Fibroblast of upper back skin (primary cell): Measurements from ENCODE around the gene VPS13D.

Experiments
- DNase-seq: peaks from one replicate; pipeline ENCODE4 v3.0.0-alpha.2; 2013

Gene VPS13D

GRCh38 chr1:12435639-12436344 lies 206.0 kb downstream of the VPS13D start:
- DNase-seq, result peak; percentile 39

DNA sequence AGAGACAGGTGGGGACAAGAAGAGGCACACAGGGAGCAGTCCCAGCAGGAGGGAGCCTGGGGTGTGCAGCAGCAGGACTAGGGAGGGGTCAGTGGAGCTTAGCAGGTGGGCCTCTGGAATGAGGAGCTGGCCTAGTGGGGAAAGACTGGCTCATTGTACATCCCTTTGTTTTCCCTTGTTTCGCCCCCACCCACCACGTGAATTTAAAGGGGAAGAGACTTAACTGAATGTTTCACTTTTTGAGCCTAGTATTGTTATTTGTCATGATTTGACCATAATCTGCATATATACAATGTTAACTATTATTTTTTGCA lies 206.5 kb downstream of the VPS13D start:
- no peak for DNase-seq

DNA sequence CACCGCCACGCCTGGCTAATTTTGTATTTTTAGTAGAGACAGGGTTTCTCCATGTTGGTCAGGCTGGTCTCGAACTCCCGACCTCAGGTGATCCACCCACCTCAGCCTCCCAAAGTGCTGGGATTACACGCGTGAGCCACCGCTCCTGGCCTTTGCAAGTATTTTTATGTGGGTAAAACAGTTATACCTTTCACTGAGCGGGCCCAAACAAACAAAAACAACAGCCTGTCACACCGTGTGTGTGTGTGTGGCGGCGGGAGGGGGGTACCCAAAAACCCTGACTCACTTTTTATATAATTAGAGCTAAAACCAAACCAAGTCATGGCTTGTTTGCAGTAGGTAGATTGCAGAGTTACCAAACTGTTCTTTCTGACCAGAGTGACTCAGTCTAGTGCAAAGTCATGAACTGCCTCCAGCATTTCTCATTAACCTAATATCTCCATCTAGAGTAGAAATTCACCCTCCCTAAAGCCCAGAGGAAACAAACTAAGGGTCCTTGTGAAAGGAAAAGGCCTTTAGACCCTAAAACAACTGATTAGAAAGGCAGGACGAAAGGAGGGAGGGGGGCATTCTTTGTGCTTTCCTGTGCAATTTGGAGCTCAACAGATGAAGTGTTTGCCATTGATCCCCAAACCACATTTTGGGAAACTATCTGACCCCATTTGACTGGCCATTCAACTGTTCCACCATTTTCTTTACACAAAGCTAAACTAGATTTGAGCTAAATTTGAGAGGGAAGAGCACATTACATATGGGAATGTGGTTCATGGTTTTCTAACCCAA lies 207.2 kb downstream of the VPS13D start:
- DNase-seq, result peak; percentile 63

- no peak for DNase-seq
Measured at GRCh38 chr1:12437629-12438028, 207.8 kb downstream of the VPS13D start.

GRCh38 chr1:12438349-12438924 lies 208.6 kb downstream of the VPS13D start:
- no peak for DNase-seq

DNA sequence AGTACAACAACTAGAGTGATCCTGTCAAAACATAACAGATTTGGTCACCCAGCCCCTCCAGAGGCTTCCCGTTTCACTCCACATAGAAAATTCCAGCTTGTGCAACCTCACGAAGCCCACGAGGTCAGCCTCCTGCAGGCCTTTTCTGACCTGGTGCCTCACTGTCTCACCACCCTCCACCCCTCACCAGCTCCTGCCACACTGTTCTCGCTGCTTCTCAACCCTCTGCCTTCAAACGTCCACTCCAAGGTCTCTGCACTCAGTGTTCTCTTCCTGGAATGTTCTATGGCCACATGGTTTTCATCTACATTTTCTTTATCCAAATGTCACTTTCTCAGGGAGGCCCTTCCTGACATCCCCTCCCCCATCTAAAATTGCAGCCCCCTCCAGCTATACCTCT lies 209.2 kb downstream of the VPS13D start:
- DNase-seq, result no peak

DNA sequence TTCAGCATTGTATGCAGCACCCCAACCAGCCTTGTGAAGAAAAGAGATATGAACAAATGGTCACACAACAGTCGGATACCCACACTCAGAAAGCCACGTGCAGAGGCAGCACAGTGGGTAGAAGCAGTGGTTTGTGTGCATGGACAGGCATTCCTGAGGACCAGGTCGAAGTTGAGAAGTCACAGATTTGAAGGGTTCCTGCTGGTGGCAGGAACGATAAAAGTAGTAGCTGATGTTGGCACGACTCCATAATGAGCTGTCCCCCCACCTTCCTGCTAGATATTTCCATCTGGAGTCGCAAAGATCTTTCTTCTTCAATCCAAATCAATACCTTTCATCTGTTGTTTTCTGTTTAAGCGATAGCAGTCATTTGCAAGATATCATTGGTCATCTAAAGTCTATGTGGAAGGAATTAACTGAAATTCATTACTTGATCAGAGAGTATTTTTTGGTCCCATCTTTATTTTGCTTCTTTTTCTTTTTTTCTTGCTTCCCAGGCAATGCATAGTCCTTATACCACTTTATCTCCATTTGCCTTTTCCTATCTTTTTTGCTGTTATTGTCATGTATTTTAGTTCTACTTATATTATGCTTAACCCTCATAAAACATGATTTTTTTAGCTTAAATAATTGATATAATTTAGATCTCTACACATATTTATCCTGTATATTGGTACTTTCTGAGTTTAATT lies 211.7 kb downstream of the VPS13D start:
- no peak for DNase-seq

DNA sequence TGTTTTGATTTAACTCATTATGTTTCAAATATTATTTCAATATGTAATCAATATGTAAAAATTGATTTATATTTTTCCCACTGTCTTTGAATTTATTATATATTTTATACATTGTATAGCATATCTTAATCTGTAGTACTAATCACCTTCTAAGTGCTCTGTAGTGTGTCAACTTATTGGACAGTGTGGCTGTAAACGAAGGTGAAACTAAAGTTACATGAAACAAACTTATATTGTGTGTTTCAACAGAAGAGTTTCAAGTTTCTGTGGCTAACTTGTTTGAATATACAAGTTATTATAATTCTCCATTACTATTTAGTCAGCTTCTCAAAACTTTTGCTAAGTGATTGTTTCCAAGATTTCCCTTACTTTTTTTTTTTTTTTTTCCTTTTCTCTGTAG lies 212.4 kb downstream of the VPS13D start:
- DNase-seq, result no peak

DNA sequence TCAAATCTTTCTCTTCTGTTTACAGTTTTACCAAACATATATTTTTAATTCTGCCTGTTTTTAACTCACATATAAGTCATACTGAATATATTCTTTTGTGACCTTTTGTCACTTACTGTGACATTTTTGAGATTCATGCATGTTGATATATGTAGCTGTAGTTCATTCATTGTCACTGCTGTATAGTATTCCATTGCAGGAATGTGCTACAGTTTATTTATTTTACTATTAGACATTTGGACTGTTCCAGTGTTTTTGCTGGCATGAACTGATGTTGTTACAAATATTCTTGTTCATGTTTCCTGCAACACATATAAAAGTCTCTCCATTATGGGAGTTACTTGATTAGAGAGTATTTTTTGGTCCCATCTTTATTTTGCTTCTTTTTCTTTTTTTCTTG lies 213.3 kb downstream of the VPS13D start:
- no peak for DNase-seq

- DNase-seq, result no peak
Measured at GRCh38 chr1:12444329-12444841, 214.6 kb downstream of the VPS13D start.

- DNase-seq, result no peak
Measured at GRCh38 chr1:12445257-12445656, 215.4 kb downstream of the VPS13D start.

GRCh38 chr1:12446593-12446992 lies 216.8 kb downstream of the VPS13D start:
- DNase-seq, result no peak

GRCh38 chr1:12447307-12447706 lies 217.5 kb downstream of the VPS13D start:
- peak; percentile 90 for DNase-seq

DNA sequence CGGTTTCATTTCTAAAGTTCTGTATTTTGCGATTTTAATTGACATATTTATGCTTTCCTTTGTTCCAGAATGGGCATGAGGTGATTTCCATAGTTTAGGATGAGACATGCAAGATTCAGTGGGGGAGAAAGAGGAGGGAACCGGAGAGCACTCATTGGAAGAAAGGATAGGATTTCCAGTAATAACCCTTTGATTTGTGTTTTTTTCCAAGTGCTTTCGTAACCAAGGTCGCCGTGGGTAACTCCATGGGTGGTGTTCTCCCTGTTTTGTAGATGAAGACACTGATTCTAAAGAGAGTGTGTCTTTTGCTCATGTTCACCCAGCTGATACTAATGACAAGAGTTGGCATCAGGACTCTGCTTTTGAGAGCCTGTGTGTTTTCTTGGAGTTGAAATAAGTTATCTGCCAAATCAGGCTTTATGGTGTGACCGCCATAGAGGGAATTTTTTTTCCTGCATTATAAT lies 218.1 kb downstream of the VPS13D start:
- DNase-seq, result peak; percentile 80

DNA sequence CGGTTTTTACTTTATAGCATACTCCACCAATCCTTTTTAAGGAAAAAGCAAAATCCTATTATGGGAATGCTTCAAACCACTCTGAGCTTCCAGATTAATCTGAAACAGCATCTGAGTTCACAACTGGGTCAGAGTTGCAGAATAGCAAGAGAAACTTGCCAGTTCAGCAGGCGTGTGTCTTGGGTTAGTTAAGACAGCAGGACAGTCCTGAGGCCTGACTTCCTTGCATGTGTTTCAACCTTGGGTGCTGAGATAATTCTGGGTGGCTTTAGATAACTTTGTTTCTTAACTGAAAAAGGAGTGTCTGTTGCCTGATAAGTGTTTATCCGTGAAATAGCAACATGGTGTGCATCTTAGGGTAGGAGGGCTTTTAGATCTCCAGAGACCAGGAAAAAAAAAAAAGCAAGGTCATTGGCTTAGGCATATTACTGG lies 218.9 kb downstream of the VPS13D start:
- peak; percentile 73 for DNase-seq

- no peak for DNase-seq
Measured at GRCh38 chr1:12450090-12450755, 220.4 kb downstream of the VPS13D start.

DNA sequence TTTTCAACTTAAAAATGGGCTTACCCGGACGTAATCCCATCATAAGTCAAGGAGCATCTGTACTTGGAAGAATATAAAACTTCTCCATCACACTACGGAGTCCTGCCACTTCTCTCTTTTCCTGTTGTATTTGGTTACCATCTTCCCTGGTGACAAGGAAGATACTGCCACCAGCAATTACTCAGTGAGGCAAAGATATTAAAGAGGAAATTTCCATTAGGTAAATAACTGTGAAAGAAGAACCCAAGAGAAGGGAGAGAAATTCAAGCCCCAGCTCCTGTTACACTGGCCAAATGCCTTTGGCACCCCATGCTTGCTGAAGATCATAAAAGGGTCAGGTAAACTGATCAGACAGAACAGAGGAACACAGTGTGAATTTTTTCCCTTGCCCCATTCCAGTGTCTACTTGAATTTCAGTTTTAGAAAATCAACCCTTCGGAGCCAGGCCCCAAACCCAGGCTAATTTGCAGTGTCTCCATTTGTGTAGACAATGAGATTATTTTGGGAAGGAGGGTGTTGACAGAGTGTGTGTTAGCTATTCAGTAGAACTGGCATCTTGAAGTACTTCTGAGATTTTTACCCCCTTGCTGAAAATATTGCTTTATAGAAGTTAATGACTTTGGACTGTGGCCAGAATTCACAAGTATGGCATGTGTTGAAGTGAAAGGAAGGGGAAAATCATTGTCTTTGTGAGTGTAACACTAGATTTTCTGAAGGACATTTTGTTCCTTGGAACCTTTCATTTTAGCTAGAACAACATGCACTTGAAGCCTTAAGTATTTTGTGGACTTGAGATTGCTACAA lies 221.1 kb downstream of the VPS13D start:
- DNase-seq, result no peak

GRCh38 chr1:12451560-12451900 lies 221.7 kb downstream of the VPS13D start:
- DNase-seq, result no peak

- DNase-seq, result no peak
Measured at GRCh38 chr1:12452262-12452661, 222.4 kb downstream of the VPS13D start.

DNA sequence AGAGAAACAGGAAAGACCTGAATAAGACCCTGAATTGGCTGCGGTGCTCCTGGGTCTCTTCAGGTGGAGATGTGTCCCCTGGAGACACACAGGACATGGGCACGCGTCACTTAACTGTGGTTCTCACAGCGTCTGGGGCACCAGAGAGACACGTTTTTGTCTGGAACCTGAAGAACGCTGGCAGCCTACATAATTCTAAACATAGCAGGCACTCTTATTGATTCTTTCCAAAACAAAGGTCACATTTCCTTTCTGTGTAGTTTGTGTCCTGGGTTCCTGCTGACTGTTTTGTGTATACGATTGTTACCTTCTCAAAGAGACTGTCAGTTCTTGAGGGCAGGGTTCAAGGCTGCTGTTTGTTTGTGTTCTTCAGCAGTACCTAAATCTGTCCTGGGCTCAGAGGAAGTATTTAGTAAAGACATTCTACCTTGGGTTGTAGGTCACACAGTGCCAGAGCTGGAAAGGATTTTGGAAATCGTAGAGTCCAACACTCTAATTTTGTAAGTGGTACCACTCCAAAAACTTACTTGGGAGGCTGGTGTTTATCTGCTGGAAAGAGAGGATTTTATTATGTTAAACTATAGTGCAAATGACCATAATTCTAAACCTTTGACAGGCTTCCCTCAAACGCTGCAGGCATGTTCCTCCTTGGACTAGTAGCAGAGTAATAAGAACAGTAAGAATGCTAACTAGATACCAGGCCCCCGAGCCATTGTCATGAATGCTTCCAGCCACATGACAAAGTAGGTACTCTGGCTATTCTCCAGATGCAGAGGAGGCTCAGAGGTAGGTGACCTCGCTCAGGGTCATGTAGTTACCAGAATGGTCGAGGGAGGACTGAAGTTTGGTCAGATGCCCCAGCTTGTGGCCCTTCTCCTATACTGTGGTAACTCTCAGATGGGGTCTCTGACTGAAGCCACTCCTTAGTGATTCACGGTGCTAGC lies 223.8 kb downstream of the VPS13D start:
- no peak for DNase-seq
